GM11168 (cell line): ENCODE results near the gene CREBL2.
"Not testable (repeated sequence)": the region's sequence is repeated elsewhere in the genome, so short reads cannot be mapped to it uniquely, and the experiment has no call there.

Source experiments
- in situ Hi-C: fragments of 300-500 bp; cut with MboI; formaldehyde crosslinking; loops from one replicate; pipeline ENCODE4 v1.12.0; 2022; ENCODE audit warnings: low sequenced_read_pairs; ENCODE audit not compliant: unreplicated experiment

CREBL2 gene

DNA sequence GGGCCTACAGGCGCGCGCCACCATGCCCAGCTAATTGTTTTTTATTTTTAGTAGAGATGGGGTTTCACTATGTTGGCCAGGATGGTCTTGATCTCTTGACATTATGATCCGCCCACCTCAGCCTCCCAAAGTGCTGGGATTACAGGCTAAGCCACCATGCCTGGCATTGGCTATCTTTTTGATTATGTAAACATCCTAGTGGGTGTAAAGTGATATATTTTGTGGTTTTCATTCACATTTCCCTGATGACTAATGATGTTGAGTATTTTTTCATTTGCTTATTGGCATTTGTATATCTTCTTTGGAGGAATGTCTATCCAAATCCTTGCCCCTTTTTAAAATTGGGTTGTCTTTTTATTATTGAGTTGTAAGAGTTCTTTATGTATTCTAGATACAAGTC lies 16.3 kb downstream of the CREBL2 start:
- in situ Hi-C loops, result no loop called here

DNA sequence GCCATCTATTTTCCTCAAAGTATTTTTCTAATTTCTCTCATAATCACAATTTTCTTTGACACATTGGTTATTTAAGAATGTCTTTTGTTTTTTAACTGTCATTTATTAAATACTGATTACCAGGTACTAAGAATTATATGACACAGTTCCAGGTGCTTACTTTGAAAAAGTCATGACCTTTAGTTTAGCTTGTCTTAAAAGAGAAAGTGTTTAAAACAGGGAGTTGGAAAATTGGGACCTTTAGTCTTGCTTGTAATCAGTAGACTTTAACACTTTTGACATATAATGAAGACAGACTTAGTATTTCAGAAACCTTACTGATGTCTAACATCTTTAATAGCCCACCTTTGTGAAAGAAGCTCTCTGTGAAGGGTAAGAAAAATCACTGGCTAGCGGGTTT lies 19.2 kb downstream of the CREBL2 start:
- in situ Hi-C loops, result no loop called here

DNA sequence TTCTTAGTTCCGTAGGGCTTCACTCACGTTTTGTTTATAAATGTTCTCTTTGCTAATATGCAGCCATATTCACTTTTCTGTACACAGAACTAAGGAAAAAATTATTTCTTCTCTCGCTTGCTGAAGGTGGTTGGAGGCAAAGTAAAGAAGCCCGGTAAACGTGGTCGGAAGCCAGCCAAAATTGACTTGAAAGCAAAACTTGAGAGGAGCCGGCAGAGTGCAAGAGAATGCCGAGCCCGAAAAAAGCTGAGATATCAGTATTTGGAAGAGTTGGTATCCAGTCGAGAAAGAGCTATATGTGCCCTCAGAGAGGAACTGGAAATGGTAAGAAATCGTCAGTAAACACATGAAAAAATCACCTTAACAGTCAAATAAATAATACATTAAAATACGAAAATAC lies 24.0 kb downstream of the CREBL2 start:
- in situ Hi-C loops, result no loop called here

DNA sequence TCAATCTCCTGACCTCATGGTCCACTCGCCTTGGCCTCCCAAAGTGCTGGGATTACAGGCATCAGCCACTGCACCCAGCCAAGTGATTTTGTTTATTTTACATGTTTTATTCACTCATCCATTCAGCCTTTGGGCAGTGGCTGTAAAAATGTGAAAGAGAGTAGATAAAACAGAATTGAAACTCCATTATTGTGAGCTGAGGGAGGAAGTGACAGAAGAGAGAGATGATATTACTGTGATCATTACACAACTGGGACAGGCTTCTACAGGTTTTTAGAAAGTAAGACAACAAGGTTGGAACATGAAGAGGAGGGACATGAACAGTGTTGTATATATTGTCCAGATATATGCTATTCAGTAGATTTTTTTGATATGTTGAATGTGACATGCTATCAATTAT lies 25.0 kb downstream of the CREBL2 start:
- in situ Hi-C loops, result no loop called here

DNA sequence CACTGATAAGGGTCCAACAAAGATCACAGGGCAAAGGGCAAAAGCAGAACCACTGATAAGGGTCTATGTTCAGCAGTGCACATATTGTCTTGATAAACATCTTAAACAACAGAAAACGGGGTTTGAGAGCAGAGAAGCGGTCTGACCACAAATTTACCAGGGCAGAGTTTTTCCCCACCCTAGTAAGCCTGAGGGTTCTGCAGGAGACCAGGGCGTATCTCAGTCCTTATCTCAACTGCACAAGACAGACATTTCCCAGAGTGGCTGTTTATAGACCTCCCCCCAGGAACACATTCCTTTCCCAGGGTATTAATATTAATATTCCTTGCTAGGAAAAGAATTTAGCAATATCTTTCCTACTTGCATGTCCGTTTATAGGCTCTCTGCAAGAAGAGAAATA lies 28.3 kb downstream of the CREBL2 start:
- in situ Hi-C loops, result not testable (repeated sequence)

DNA sequence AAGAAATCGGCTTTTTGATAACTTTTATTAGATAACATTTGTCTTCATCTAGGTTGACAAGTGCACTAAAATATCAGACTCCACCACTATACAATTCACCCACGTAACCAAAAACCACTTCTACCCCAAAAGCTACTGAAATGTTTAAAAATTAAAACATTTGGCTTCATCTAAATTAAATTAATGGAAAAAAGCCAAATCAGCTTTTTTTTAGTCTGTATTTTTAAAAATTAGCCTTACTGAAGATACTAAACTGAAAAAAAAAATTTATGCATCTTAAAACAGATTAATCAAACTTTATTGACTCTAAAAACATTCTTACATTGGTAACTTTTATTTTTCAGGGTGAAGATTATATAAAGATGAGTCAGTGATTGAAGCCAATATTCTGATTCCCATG lies 30.0 kb downstream of the CREBL2 start:
- in situ Hi-C loops, result no loop called here

DNA sequence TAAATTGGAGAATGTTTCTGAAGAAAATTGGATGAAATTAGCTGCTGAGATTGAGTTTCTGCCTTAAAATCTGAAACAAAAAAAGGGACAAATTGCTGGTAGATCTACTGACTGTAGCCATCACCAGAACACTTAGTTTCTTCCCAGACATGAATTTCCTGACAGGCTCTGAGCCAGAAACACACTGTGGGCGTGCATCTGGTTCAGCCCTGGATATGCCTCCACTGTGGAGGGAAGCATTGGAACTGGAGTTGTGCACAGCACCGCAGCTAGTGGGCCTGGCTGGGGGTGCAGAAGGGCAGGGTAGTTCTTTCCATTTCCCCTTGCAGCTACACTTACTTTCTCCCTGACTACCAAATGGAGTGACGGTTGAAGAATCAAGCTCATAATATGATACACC lies 31.2 kb downstream of the CREBL2 start:
- in situ Hi-C loops, result no loop called here

DNA sequence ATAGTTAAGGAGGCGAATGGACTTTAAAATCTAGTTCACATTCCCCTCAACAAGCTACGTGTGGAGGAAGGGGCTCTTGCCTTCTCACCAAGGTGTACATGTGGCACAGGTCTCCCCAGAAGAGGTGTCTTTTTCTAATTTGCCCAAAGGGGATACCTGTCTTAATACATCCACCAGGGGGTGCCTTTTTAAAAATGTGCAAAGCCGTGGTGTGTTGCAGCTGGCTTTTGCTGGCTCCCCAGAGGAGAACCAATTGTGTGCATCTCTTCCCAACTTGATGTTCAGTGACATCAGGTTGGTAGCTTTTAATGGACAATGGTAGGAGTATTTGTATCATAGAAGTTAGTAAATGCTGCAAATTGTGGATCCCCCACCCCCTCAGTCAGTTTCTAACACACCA lies 33.8 kb downstream of the CREBL2 start:
- in situ Hi-C loops, result no loop called here

DNA sequence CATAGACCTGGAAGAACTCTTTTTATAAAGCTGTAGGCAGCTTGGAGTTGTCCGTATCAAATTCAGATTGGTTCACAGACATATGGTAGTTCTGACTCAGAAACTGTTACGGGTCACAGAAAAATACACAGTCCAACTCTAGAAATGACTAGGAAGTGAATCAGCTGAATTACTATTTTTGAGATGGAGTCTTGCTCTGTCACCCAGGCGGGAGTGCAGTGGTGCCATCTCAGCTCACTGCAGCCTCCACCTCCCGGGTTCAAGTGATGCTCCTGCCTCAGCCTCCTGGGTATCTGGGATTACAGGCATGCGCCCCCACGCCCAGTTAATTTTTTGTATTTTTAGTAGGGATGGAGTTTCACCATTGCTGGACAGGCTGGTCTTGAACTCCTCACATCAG lies 34.3 kb downstream of the CREBL2 start:
- in situ Hi-C loops, result not testable (repeated sequence)

DNA sequence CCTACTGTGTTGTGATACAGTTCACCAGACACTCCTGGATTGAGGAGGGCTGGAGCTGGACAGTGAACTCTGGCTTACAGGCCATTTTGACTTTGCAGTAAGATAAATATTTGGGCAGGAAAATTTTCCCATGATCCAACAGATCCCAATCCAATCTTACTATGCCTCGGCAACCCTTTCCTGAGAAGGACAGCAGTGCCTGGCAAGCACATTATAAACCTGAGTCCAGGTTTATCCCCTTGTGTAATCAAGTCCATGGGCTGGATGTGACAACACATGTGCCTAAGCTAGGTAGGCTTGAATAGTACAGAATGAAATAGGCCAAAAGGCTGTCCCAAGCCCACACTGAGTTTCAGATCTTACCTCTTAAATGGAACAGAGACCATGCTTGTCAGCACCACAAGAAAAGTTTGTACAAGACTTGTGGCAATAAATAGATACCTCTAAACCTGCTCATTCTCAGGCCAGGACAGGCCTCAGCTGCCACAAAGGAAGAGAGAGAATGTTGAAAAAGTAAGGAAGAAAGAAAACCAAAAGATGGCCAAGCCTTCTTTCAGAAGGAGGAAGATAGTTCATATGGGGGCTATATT lies 34.9 kb downstream of the CREBL2 start:
- in situ Hi-C loops, result no loop called here

DNA sequence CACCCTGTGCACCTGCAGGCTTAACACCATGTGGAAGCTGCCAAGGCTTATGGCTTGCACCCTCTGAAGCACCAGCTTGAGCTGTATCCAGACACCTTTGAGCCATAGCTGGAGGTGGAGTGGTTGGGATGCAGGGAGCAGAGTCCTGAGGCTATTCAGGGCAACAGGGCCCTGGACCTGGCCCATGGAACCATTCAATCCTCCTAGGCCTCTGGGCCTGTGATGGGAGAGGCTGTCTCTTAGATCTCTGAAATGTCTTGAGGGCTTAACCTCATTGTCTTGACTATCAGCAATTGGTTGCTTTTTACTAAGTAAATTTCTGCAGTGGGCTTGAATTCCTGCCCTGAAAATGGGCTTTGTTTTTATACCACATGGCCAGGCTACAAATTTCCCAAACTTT lies 36.6 kb downstream of the CREBL2 start:
- in situ Hi-C loops, result no loop called here

DNA sequence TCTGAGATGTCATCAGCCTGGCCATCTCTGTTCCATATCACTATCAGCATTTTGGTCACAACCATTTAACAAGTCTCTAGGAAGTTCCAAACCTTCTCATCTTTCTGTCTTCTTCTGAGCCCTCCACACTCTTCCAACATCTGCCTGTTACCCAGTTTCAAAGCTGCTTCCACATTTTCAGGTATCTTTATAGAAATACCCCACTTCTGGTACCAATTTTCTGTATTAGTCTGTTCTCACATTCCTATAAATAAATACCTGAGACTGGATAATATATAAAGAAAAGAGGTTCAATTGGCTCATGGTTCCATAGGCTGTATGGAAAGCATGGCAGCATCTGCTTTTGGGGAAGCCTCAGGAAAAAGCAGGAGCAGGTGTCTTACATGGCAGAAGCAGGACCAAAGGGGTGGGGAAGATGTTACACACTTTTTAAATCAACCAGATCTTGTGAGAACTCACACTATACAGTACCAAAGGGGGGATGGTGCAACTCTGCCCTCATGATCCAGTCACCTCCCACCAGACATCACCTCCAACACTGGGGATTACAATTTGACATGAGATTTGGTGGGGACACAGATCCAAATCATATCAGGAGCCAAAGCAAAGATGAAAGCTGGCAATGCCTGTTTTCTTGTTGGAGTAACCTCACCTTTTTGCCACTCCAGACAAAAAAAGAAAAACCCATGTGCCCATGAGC lies 37.4 kb downstream of the CREBL2 start:
- in situ Hi-C loops, result no loop called here

DNA sequence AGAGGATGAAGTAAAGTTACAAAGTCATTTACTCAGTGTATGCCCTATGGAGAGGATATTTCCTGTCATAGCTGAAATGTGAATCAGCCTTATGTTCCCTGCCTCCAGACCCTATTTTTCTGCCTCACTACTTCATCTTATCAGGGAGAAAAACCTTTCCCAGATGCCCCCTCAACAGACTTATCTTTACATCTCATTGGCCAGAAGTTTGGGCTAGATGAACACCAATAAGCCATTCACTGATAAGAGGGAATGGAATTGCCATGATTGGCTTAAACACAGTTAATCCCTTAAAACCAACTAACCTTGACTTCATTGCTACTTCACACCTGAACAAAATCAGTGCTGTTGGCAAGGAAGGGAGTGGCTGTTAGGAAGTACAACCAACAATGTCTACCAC lies 40.1 kb downstream of the CREBL2 start:
- in situ Hi-C loops, result loop anchor here (5.0 kb wide), 1 partner anchor 56 kb away; no protein-coding TSS in a partner anchor

DNA sequence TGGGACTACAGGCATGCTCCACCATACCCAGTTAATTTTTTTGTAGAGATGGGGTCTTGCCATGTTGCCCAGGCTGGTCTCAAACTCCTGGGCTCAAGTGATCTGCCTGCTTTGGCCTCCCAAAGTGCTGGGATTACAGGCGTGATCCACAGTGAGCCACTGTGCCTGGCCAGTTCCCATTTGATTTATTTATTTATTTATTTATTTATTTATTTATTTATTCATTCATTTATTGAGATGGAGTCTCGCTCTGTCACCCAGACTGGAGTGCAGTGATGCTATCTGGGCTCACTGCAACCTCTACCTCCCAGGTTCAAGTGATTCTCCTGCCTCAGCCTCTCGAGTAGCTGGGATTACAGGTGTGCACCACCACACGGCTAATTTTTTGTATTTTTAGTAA lies 41.0 kb downstream of the CREBL2 start:
- in situ Hi-C loops, result loop anchor here (5.0 kb wide), 1 partner anchor 55 kb away; no protein-coding TSS in a partner anchor

DNA sequence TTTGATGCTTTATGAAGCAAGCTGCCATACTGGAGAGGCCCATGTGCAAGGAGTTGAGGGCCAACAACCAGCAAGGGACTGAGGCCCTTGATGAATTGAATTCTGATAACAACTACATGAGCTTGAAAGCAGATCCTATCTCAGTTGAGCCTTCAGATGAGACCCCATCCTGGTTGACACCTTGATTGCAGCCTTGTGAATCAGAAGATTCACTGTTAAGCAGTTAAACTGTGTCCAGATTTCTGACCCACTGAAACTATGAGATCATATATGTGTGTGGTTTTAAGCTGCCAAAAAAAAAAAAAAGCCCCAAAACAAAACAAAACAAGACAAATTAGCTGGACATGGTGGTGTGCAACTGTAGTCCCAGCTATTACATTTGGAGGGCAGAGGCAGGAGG lies 42.2 kb downstream of the CREBL2 start:
- in situ Hi-C loops, result loop anchor here (5.0 kb wide), 1 partner anchor 53 kb away; no protein-coding TSS in a partner anchor

DNA sequence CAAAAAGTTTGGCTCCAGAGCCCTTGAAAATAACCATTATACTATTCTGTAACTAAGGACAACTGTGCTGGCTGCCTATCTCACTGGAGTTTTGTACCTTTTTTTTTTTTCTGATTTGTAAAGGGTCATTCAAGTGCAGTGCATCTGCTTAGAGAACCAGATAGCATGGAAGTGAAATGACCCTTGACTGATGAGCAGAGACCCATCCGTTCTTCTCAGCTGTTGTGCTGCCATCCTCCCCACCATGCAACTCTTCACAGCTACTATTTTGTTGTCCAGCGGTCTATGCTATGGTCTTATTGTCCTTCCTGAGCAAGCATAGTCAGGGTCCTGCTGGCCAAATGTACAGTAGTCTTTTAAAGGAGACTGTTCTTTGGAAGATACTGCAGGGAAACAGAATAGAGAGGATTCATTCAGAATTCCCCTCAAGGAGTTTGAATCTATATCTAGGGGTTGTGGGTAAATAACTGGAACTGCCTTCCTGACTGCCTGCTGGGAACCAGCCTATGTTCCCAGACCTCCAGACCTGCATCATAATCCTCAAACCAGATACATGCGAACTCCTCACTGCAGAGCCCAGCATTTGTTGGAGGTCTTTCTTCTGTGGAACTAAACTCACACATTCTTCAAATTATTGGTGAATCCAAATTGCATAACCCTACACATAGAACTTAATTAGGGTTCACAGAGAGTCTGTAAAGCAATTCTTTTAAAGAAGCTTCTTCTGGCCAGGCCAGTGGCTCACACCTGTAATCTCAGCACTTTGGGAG lies 43.2 kb downstream of the CREBL2 start:
- in situ Hi-C loops, result loop anchor here (5.0 kb wide), 1 partner anchor 52 kb away; no protein-coding TSS in a partner anchor

DNA sequence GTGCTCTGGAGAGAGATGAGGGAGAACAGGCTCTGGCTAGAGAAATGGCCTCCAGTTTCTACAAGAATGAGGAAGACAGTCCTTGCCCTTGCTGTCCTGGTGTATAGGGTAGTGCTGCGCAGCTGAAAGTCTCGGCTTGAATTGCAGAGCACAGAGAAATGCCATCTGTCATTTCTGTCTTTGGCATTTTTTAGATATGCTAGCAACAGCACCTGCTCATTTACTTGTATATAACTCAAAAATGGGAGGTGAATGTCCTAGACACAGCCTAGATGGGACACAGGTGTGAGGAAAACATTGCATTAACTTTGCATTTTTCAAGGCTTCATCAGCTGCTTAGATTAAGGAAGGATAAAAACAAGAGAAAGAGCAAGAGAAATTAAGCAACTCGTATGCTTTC lies 48.5 kb downstream of the CREBL2 start:
- in situ Hi-C loops, result no loop called here

DNA sequence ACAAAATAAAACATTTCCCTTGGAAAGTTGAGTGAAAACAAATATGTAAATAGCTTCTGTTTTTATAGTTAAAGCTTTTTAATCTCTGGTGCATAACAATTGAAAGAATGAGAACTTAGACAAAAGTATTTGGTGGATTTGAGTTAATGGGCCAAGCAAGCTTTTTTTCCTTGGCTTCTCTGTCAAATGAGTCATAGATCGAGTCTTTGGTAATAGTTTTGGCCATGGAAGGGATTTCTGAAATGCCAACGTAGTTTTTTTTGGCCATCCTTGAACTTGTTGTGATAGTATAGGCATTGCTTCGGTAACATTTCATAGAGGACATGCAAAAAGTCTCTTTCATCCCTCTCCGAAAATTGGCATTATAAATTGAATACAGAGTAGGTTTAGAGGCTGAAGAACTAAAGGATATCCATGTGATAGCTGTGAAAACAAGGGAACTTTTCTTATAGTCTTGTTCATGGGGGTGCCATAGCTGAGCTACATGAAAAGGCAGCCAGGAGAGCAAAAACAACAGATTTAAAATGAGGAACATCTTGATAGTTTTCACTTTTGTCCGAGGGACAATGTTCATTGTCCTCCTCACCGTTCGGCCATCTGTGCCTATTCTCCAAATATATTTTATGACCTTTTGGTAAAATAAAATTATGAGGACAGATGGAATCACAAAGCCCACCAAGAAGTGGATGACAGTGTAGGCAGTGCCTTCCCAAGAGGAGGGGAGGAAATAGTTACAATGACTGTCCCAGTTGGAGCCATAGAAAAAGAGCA lies 49.6 kb downstream of the CREBL2 start:
- in situ Hi-C loops, result no loop called here

DNA sequence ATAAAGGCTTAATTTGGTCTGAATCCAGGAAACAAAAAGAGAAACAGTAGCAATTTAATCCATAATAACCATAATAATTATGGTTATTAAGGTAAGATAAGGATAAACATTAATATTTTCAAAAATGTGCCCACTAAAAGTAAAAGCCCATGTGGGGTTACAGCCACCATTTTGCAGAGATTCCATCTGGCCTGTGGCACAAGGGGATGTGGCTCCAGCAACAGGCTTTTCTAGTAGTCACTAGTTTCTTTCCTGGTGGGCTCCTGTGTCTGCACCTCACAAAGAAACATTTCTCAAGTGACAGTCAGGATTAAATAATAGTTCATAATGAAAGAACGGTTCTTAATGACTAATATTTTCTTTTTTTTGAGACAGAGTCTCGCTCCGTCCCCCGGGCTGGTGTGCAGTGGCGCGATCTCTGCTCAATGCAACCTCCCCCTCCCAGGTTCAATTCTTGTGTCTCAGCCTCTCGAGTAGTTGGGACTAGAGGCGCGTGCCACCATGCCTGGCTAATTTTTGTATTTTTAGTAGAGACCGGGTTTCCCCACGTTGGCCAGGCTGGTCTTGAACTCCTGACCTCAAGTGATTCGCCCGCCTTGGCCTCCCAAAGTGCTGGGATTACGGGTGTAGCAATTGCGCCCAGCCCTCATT lies 52.1 kb downstream of the CREBL2 start:
- in situ Hi-C loops, result no loop called here

DNA sequence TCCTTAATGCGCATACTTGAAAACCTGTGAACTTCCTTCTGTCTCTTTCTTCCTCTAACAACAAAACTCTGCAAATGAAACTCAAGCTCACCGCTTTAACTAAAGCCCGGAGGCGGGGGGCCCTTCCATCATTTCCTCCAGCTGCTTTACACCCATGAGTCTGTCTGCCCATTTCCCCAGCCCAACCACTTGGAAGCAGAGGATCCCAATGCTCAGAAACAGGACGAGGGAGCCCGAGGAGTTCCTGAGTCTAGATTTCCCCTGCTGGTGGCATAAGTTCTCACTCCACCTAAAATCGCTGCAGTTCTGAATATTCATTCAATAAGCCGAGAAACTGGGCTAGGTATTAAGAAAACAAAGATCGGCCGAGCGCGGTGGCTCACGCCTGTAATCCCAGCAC lies 53.5 kb downstream of the CREBL2 start:
- in situ Hi-C loops, result no loop called here
